GM12878 (cell line): Measurements from ENCODE around the gene INHBE. TPM values are rescaled to one million over a fixed set of nuclear protein-coding genes. Genes with fewer than 3 reads are reported as not detected.

Experiments
- ATAC-seq: fragments of 200-7000 bp; cut with Tn5 transposase; 3 replicates; pipeline ENCODE4 v1.9.1; 2020; ENCODE audit warnings: mild to moderate bottlenecking, moderate library complexity
- BruUV-seq: library from RNA; stranded (reverse); fragments of 400-500 nt; replicated peaks from 2 replicates; lab custom pipeline; 2021; lab: Mats Ljungman, UMichigan
- CTCF ChIA-PET: fragments of 300-600 bp; sonication (Branson Sonifier 250); formaldehyde crosslinking; extraction: SDS; loops from one replicate; lab custom pipeline; 2021; ENCODE audit warnings: inconsistent platforms; lab: Yijun Ruan, JAX
- POLR2A ChIA-PET: fragments of 350-600 bp; formaldehyde crosslinking; extraction: SDS; loops from one replicate; lab custom pipeline; 2021; ENCODE audit warnings: inconsistent platforms; lab: Charles Lee
- RAD21 ChIA-PET: fragments of 300-600 bp; sonication (Branson Sonifier 250); formaldehyde crosslinking; loops from one replicate; lab custom pipeline; 2023; ENCODE audit warnings: antibody characterized with exemption; ENCODE audit not compliant: unreplicated experiment; lab: Charles Lee
- SMC1A ChIA-PET: fragments of 300-600 bp; sonication (Branson Sonifier 250); formaldehyde crosslinking; loops from one replicate; lab custom pipeline; 2023; ENCODE audit not compliant: unreplicated experiment, uncharacterized antibody; lab: Charles Lee
- DNase-seq: peaks from one replicate; pipeline ENCODE4 v3.0.0-alpha.2; 2011; ENCODE audit warnings: low read depth, low spot score
- FAIRE-seq: peaks from 3 replicates; lab custom pipeline; 2011; peaks lifted over from hg19 to GRCh38; lab: Jason Lieb, UNC
- H2AFZ ChIP-seq: 2 replicates; pipeline ENCODE4 v1.6.0; 2011; ENCODE audit warnings: low read depth, low read length, control low read depth; ENCODE audit not compliant: control insufficient read depth
- H3K27ac ChIP-seq: 2 replicates; pipeline ENCODE4 v1.5.1; 2011; ENCODE audit warnings: control low read depth; ENCODE audit not compliant: control insufficient read depth, insufficient read depth
- H3K27me3 ChIP-seq, 2 experiments: replicated peaks in 1 of 2; 2 replicates each; pipeline versions ENCODE4 v1.6.0 to v1.6.1; 2011; ENCODE audit warnings: low read length in 1 of 2; ENCODE audit not compliant: control insufficient read depth in 2 of 2, insufficient read depth in 2 of 2
- H3K36me3 ChIP-seq, 2 experiments: 2 replicates each; pipeline ENCODE4 v1.5.1; 2011; ENCODE audit warnings: low read length in 1 of 2; ENCODE audit not compliant: control insufficient read depth in 2 of 2, insufficient read depth in 2 of 2
- H3K4me1 ChIP-seq: 2 replicates; pipeline ENCODE4 v1.6.1; 2011; ENCODE audit warnings: mild to moderate bottlenecking, low read length, moderate library complexity, mixed read lengths; ENCODE audit not compliant: control insufficient read depth, insufficient read depth
- H3K4me2 ChIP-seq: 2 replicates; pipeline ENCODE4 v1.6.0; 2011; ENCODE audit warnings: control low read depth; ENCODE audit not compliant: control insufficient read depth, insufficient read depth
- H3K4me3 ChIP-seq: fragments of 200-600 bp; sonication (generic); 2 replicates; pipeline ENCODE4 v1.5.1; 2016
- H3K79me2 ChIP-seq: 2 replicates; pipeline ENCODE4 v1.6.0; 2011; ENCODE audit warnings: low read length; ENCODE audit not compliant: control insufficient read depth, insufficient read depth
- H3K9ac ChIP-seq: 2 replicates; pipeline ENCODE4 v1.8.0; 2011; ENCODE audit warnings: low read length, control low read depth, mixed read lengths; ENCODE audit not compliant: control insufficient read depth, insufficient read depth
- H3K9me3 ChIP-seq: replicated peaks from 3 replicates; pipeline ENCODE4 v1.5.1; 2011; ENCODE audit warnings: mild to moderate bottlenecking, low read length; ENCODE audit not compliant: control insufficient read depth, insufficient read depth
- H4K20me1 ChIP-seq: 2 replicates; pipeline ENCODE4 v1.6.0; 2011; ENCODE audit not compliant: control insufficient read depth, insufficient read depth
- BCL3 ChIP-seq: IDR thresholded peaks from 2 replicates; pipeline ENCODE4 v1.6.1; 2011; ENCODE audit warnings: borderline replicate concordance, low read depth, mild to moderate bottlenecking, moderate library complexity, low read length; ENCODE audit not compliant: insufficient read depth, poor library complexity, severe bottlenecking
- CEBPZ ChIP-seq: fragments of 150-350 bp; IDR thresholded peaks from 2 replicates; pipeline ENCODE4 v1.6.1; 2016; ENCODE audit warnings: low read depth, low read length
- E4F1 ChIP-seq: fragments of 450-650 bp; IDR thresholded peaks from 2 replicates; pipeline ENCODE4 v1.6.1; 2018; ENCODE audit warnings: borderline replicate concordance, mild to moderate bottlenecking; ENCODE audit not compliant: partially characterized antibody
- ELK1 ChIP-seq: IDR thresholded peaks from 2 replicates; pipeline ENCODE4 v1.6.1; 2012; ENCODE audit warnings: low read depth, low read length, improper control_type of control experiment
- USF2 ChIP-seq: IDR thresholded peaks from 2 replicates; pipeline ENCODE4 v1.6.1; 2011; ENCODE audit warnings: low read depth, low read length, improper control_type of control experiment, borderline replicate concordance
- ZBTB4 ChIP-seq: fragments of 450-650 bp; formaldehyde crosslinking; IDR thresholded peaks from 2 replicates; pipeline ENCODE4 v1.4.0; 2022; ENCODE audit warnings: mild to moderate bottlenecking, moderate library complexity
- WGBS: methylation state at CpG from one replicate; pipeline ENCODE4 v1.1.6; 2016; ENCODE audit warnings: low lambda C conversion rate; ENCODE audit not compliant: insufficient replicate concordance, insufficient coverage; ENCODE audit errors: missing lambda C conversion rate; 5-methylcytosine and 5-hydroxymethylcytosine counted together
- in situ Hi-C: fragments of 300-500 bp; cut with MboI; formaldehyde crosslinking; loops from 9 replicates; pipeline ENCODE4 v1.14.3; 2018; ENCODE audit warnings: mixed read lengths
- intact Hi-C: fragments of 100-400 bp; cut with micrococcal nuclease; formaldehyde crosslinking; loops from one replicate; pipeline ENCODE4 v1.14.2; 2022; ENCODE audit not compliant: unreplicated experiment
- polyA plus RNA-seq, 11 experiments: library from polyadenylated mRNA; depleted of rRNA in 4 of 11; unstranded in 6 of 11; stranded (reverse) in 5 of 11; fragments of >200 nt; fragmentation: Nextera tagmentation in 4 of 11; fragmentation: Illumina TruSeq in 1 of 11; extraction: Ambion mirVana in 4 of 11; extraction: Trizol in 1 of 11; gene quantifications; 1 replicate in 1 of 11; 2 replicates in 10 of 11; pipeline versions ENCODE4 v1.2.1 to v1.2.3, GENCODE V29; 2011 to 2016; ENCODE audit warnings: inconsistent platforms in 2 of 11, missing spikeins in 2 of 11, low read depth in 1 of 11
- total RNA-seq, 4 experiments: library from RNA; depleted of rRNA in 3 of 4; stranded (reverse); fragments of >200 nt in 3 of 4; fragmentation: Illumina TruSeq in 1 of 4; extraction: Trizol in 1 of 4; gene quantifications; 2 replicates each; pipeline versions ENCODE4 v1.2.1 to v1.2.3, GENCODE V29; 2013 to 2021

INHBE gene
- total and polyA plus RNA-seq, 10 of the 15 experiments (the other 5 are each of a cell fraction or from before 2014, with no cell fraction given), result 0.09 to 2.5 (median 0.37) TPM

- CTCF ChIA-PET, result interaction anchor here (0.6 to 5.7 kb wide), 9 partner anchors 12 to 123 kb away, joined by 3 to 82 read pairs (median 6); partner anchors contain the start of gene INHBE
- no peaks in the 10 kb centered on the region; a peak in 1 of 4 replicates for H3K36me3 ChIP-seq
- in situ Hi-C loops, result no loop called here
- TF ChIP-seq USF2 (no peak), ZBTB4 (CRISPR knock-in tag) (no peak), CEBPZ (no peak), E4F1 (no peak), ELK1 (no peak), BCL3 (no peak)
These were observed 24.8 kb upstream of the INHBE start for GRCh38 chr12:57430112-57430930.

More at GRCh38 chr12:57430112-57430930, 24.8 kb upstream of the INHBE start:
- ChIA-PET RAD21 (interaction anchor here (0.6 to 2.2 kb wide), 10 partner anchors 9 to 184 kb away, joined by 3 to 55 read pairs (median 4); partner anchors contain the start of genes GLI1 and INHBE), POLR2A (interaction anchor here (0.6 to 2.3 kb wide), 8 partner anchors 23 to 181 kb away, joined by 3 to 29 read pairs (median 4); partner anchors contain the start of genes GLI1 and INHBE), SMC1A (interaction anchor here (0.7 to 2.1 kb wide), 8 partner anchors 11 to 169 kb away, joined by 3 to 30 read pairs (median 4); partner anchors contain the start of genes GLI1 and INHBE)
- ATAC-seq (peak; percentile 81), FAIRE-seq (peak; percentile 35), DNase-seq (no peak)
- Histone ChIP-seq H3K4me2 (peak overlapping the region; percentile 81), H3K9ac (peak overlapping the region; percentile 90), H3K27ac (peak overlapping the region; percentile 90), H3K79me2 (peaks cover 20% of the 10 kb centered on the region), H3K9me3 (no peaks in the 10 kb centered on the region), H3K4me3 (peak overlapping the region; percentile 88), H4K20me1 (no peaks in the 10 kb centered on the region), H3K27me3 (no peaks in the 10 kb centered on the region), H3K4me1 (peaks cover 5% of the 10 kb centered on the region; the same call in 1 of the 2 replicates), H2AFZ (peak overlapping the region; percentile 69)
- WGBS, result 1% methylated on average over 28 of the region's 74 CpGs
- no TSS peak for BruUV-seq
- intact Hi-C loops, result no loop called here
